ENCODE measurements around the gene EDRF1. TPM values are rescaled to one million over a fixed set of nuclear protein-coding genes. Genes with fewer than 3 reads are reported as not detected.

EDRF1 gene
- total and polyA plus RNA-seq, 2 of the 13 experiments (the other 11 are each of a cell fraction or from before 2014, with no cell fraction given) = 16.9 to 26.7 TPM

DNA sequence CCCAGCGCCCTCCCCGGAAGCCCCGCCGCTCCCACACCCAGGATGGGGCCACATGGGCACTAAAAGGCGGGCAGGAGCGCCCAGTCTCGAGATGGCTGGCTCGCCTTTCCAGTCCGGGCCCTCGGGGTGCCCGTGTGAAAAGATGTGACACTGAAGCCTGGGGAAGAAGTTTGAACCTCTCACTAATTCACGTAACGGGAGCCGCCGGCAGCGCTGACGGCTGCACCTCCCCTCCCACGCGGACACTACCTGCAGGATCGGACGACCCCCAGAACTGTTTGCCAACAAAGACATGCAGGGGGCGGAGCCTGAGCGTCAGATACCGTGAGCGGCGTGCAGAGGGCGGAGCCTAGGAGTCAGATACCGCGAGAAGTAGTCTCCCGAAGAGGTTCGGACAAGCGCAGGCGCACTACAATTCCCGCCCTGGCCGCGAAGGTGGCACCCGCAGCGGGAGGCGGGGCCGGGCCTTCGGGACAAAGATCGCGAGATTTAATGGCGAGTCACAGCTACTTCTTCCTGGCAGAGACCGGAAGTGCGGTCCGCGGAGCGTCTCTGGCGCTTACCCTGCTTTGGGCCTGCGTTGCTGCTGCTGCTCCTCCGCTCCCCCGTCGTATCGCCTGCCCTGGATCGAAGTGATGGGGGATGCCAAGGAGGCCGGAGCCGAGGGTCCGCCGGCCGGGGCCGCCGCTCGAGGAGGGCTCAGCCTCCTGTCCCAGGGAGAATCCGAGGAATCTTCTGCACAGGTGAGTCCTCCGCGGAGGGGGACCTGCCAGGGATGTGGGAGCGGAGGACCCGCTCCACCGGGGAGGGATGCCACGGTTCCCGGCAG, at the start of gene EDRF1 (continued):
- TF ChIP-seq, protein P1, sequence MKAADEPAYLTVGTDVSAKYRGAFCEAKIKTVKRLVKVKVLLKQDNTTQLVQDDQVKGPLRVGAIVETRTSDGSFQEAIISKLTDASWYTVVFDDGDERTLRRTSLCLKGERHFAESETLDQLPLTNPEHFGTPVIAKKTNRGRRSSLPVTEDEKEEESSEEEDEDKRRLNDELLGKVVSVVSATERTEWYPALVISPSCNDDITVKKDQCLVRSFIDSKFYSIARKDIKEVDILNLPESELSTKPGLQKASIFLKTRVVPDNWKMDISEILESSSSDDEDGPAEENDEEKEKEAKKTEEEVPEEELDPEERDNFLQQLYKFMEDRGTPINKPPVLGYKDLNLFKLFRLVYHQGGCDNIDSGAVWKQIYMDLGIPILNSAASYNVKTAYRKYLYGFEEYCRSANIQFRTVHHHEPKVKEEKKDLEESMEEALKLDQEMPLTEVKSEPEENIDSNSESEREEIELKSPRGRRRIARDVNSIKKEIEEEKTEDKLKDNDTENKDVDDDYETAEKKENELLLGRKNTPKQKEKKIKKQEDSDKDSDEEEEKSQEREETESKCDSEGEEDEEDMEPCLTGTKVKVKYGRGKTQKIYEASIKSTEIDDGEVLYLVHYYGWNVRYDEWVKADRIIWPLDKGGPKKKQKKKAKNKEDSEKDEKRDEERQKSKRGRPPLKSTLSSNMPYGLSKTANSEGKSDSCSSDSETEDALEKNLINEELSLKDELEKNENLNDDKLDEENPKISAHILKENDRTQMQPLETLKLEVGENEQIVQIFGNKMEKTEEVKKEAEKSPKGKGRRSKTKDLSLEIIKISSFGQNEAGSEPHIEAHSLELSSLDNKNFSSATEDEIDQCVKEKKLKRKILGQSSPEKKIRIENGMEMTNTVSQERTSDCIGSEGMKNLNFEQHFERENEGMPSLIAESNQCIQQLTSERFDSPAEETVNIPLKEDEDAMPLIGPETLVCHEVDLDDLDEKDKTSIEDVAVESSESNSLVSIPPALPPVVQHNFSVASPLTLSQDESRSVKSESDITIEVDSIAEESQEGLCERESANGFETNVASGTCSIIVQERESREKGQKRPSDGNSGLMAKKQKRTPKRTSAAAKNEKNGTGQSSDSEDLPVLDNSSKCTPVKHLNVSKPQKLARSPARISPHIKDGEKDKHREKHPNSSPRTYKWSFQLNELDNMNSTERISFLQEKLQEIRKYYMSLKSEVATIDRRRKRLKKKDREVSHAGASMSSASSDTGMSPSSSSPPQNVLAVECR (CRISPR knock-in tag; IDR thresholded peaks at IDR 0.05; ENCODE audit: borderline replicate concordance) = peak; percentile 94; the same call in 1 of the 2 replicates
- TF ChIP-seq ZNF577 (CRISPR knock-in tag; IDR thresholded peaks at IDR 0.05; ENCODE audit: borderline replicate concordance, low read depth) (no peak), ZNF256 (CRISPR knock-in tag; conservative IDR thresholded peaks at IDR 0.05) (peak; percentile 65), YY1 (IDR thresholded peaks at IDR 0.05; ENCODE audit: insufficient read depth, insufficient replicate concordance, low read depth, low read length) (peak; percentile 47), SAP130 (CRISPR knock-in tag; IDR thresholded peaks at IDR 0.05; ENCODE audit: low read depth) (peak; percentile 83), ZC3H4 (CRISPR knock-in tag; IDR thresholded peaks at IDR 0.05; ENCODE audit: borderline replicate concordance) (no peak), ARNTL (CRISPR knock-in tag; IDR thresholded peaks at IDR 0.05) (peak; percentile 59; the same call in 1 of the 2 replicates), RAD21 (CRISPR knock-in tag; IDR thresholded peaks at IDR 0.05) (0 out of 2 replicates have a peak, but pooled peaks have one; percentile 17), KLF9 (CRISPR knock-in tag; IDR thresholded peaks at IDR 0.05; ENCODE audit: low read depth) (no peak)
- TF ChIP-seq, protein P2, sequence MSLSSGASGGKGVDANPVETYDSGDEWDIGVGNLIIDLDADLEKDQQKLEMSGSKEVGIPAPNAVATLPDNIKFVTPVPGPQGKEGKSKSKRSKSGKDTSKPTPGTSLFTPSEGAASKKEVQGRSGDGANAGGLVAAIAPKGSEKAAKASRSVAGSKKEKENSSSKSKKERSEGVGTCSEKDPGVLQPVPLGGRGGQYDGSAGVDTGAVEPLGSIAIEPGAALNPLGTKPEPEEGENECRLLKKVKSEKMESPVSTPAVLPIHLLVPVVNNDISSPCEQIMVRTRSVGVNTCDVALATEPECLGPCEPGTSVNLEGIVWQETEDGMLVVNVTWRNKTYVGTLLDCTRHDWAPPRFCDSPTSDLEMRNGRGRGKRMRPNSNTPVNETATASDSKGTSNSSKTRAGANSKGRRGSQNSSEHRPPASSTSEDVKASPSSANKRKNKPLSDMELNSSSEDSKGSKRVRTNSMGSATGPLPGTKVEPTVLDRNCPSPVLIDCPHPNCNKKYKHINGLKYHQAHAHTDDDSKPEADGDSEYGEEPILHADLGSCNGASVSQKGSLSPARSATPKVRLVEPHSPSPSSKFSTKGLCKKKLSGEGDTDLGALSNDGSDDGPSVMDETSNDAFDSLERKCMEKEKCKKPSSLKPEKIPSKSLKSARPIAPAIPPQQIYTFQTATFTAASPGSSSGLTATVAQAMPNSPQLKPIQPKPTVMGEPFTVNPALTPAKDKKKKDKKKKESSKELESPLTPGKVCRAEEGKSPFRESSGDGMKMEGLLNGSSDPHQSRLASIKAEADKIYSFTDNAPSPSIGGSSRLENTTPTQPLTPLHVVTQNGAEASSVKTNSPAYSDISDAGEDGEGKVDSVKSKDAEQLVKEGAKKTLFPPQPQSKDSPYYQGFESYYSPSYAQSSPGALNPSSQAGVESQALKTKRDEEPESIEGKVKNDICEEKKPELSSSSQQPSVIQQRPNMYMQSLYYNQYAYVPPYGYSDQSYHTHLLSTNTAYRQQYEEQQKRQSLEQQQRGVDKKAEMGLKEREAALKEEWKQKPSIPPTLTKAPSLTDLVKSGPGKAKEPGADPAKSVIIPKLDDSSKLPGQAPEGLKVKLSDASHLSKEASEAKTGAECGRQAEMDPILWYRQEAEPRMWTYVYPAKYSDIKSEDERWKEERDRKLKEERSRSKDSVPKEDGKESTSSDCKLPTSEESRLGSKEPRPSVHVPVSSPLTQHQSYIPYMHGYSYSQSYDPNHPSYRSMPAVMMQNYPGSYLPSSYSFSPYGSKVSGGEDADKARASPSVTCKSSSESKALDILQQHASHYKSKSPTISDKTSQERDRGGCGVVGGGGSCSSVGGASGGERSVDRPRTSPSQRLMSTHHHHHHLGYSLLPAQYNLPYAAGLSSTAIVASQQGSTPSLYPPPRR (CRISPR knock-in tag; IDR thresholded peaks at IDR 0.05; ENCODE audit: borderline replicate concordance) = peak; percentile 27; the same call in 1 of the 2 replicates
- TF ChIP-seq, protein P3, sequence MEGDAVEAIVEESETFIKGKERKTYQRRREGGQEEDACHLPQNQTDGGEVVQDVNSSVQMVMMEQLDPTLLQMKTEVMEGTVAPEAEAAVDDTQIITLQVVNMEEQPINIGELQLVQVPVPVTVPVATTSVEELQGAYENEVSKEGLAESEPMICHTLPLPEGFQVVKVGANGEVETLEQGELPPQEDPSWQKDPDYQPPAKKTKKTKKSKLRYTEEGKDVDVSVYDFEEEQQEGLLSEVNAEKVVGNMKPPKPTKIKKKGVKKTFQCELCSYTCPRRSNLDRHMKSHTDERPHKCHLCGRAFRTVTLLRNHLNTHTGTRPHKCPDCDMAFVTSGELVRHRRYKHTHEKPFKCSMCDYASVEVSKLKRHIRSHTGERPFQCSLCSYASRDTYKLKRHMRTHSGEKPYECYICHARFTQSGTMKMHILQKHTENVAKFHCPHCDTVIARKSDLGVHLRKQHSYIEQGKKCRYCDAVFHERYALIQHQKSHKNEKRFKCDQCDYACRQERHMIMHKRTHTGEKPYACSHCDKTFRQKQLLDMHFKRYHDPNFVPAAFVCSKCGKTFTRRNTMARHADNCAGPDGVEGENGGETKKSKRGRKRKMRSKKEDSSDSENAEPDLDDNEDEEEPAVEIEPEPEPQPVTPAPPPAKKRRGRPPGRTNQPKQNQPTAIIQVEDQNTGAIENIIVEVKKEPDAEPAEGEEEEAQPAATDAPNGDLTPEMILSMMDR (CRISPR knock-in tag; IDR thresholded peaks at IDR 0.05) = no peak

All from HepG2 (cell line).